HCT116 (cell line): ENCODE data around the gene MED16. TPM values are rescaled to one million over a fixed set of nuclear protein-coding genes. Genes with fewer than 3 reads are reported as not detected.

Experiments used
- ATAC-seq: fragments of 200-7000 bp; cut with Tn5 transposase; 2 replicates; pipeline ENCODE4 v1.9.1; 2020; ENCODE audit warnings: mild to moderate bottlenecking, moderate library complexity
- BruUV-seq: library from RNA; stranded (reverse); fragments of 400-500 nt; replicated peaks from 2 replicates; lab custom pipeline; 2021; lab: Mats Ljungman, UMichigan
- CTCF ChIA-PET: fragments of 300-600 bp; sonication (Branson Sonifier 250); formaldehyde crosslinking; loops from one replicate; lab custom pipeline; 2021; ENCODE audit warnings: antibody characterized with exemption; lab: Charles Lee
- POLR2A ChIA-PET: fragments of 300-600, 350-600 bp; sonication (Branson Sonifier 250); formaldehyde crosslinking; loops from one replicate; lab custom pipeline; 2021; ENCODE audit warnings: antibody characterized with exemption; lab: Charles Lee
- RAD21 ChIA-PET, 2 experiments: fragments of 300-600 bp; sonication (Branson Sonifier 250); formaldehyde crosslinking; loops; one replicate each; lab custom pipeline; 2023; ENCODE audit warnings: low total read pairs in 2 of 2; ENCODE audit not compliant: uncharacterized antibody in 2 of 2, unreplicated experiment in 2 of 2, low non-redundant PET in 1 of 2; lab: Charles Lee
- DNase-seq: peaks from one replicate; pipeline ENCODE4 v3.0.0-alpha.2; 2010; ENCODE audit warnings: low read depth, low spot score
- H2AFZ ChIP-seq: fragments of 200-600 bp; shearing (Covaris generic), sonication (generic); 2 replicates; pipeline ENCODE4 v1.6.1; 2017; ENCODE audit warnings: low read depth, mixed run types, mixed read lengths, antibody characterized with exemption, low read length; ENCODE audit not compliant: poor library complexity, severe bottlenecking
- H3K27ac ChIP-seq: 2 replicates; pipeline ENCODE4 v1.5.1; 2012; ENCODE audit warnings: low read depth, low read length
- H3K27me3 ChIP-seq: fragments of 200-600 bp; sonication (generic); 2 replicates; pipeline ENCODE4 v1.6.1; 2016; ENCODE audit warnings: mixed run types, low read length, mixed read lengths; ENCODE audit not compliant: insufficient read depth
- H3K36me3 ChIP-seq, 2 experiments: fragments of 200-500 bp in 1 of 2; fragments of 200-600 bp in 1 of 2; sonication (Bioruptor generic) in 1 of 2; sonication (generic) in 1 of 2; 2 replicates each; pipeline versions ENCODE4 v1.5.1 to v1.6.1; 2014 to 2016; ENCODE audit warnings: low read length in 2 of 2, inconsistent platforms in 1 of 2, mixed read lengths in 1 of 2, mixed run types in 1 of 2; ENCODE audit not compliant: insufficient read depth in 2 of 2, control insufficient read depth in 1 of 2
- H3K4me1 ChIP-seq, 2 experiments: fragments of 200-600 bp in 1 of 2; sonication (generic) in 1 of 2; 2 replicates each; pipeline versions ENCODE4 v1.5.1 to v1.6.1; 2012 to 2017; ENCODE audit warnings: low read length in 2 of 2, inconsistent platforms in 1 of 2, mild to moderate bottlenecking in 1 of 2, mixed read lengths in 1 of 2, mixed run types in 1 of 2, moderate library complexity in 1 of 2; ENCODE audit not compliant: insufficient read depth in 2 of 2, control insufficient read depth in 1 of 2
- H3K4me2 ChIP-seq: fragments of 200-600 bp; sonication (generic); 2 replicates; pipeline ENCODE4 v1.6.1; 2017; ENCODE audit warnings: mixed run types, low read length, mixed read lengths
- H3K4me3 ChIP-seq, 2 experiments: fragments of 200-600 bp in 1 of 2; sonication (generic) in 1 of 2; replicated peaks in 1 of 2; 2 replicates each; pipeline ENCODE4 v1.5.1; 2011 to 2016; ENCODE audit warnings: low read length in 2 of 2, control low read depth in 1 of 2, low read depth in 1 of 2, mild to moderate bottlenecking in 1 of 2, mixed read lengths in 1 of 2, mixed run types in 1 of 2
- H3K79me2 ChIP-seq: fragments of 200-600 bp; sonication (generic); 2 replicates; pipeline ENCODE4 v1.6.1; 2017; ENCODE audit warnings: mild to moderate bottlenecking, mixed run types, low read length, moderate library complexity, mixed read lengths; ENCODE audit not compliant: insufficient read depth
- H3K9ac ChIP-seq: fragments of 200-600 bp; sonication (generic); 2 replicates; pipeline ENCODE4 v1.6.1; 2016; ENCODE audit warnings: low read length, mixed read lengths
- H3K9me2 ChIP-seq: fragments of 200-600 bp; sonication (generic), shearing (Covaris generic); 2 replicates; pipeline ENCODE4 v1.6.1; 2017; ENCODE audit warnings: mixed run types, mild to moderate bottlenecking, moderate library complexity; ENCODE audit not compliant: insufficient read depth
- H3K9me3 ChIP-seq, 2 experiments: fragments of 200-500 bp in 1 of 2; fragments of 200-600 bp in 1 of 2; sonication (Bioruptor generic) in 1 of 2; sonication (generic) in 1 of 2; 2 replicates each; pipeline ENCODE4 v1.6.1; 2014 to 2017; ENCODE audit warnings: low read length in 2 of 2, mixed read lengths in 2 of 2, inconsistent platforms in 1 of 2, low read depth in 1 of 2, mild to moderate bottlenecking in 1 of 2, mixed run types in 1 of 2, moderate library complexity in 1 of 2; ENCODE audit not compliant: control insufficient read depth in 1 of 2, insufficient read depth in 1 of 2
- H4K20me1 ChIP-seq: fragments of 200-600 bp; sonication (generic), shearing (Covaris generic); 2 replicates; pipeline ENCODE4 v1.6.1; 2017; ENCODE audit warnings: mixed run types, mild to moderate bottlenecking, moderate library complexity; ENCODE audit not compliant: insufficient read depth
- CBX3 ChIP-seq: IDR thresholded peaks from 2 replicates; pipeline ENCODE4 v1.6.1; 2012; ENCODE audit warnings: low read depth
- CTCF ChIP-seq, 3 experiments: fragments of 200-600 bp in 1 of 3; sonication (generic) in 1 of 3; IDR thresholded peaks in 2 of 3; conservative IDR thresholded peaks in 1 of 3; 2 replicates each; pipeline ENCODE4 v1.5.1; 2012 to 2017; ENCODE audit warnings: low read depth in 2 of 3, low read length in 2 of 3, antibody characterized with exemption in 1 of 3, borderline replicate concordance in 1 of 3, control low read depth in 1 of 3, mild to moderate bottlenecking in 1 of 3, mixed read lengths in 1 of 3, mixed run types in 1 of 3, moderate library complexity in 1 of 3; ENCODE audit not compliant: insufficient read depth in 1 of 3
- EGR1 ChIP-seq: IDR thresholded peaks from 2 replicates; pipeline ENCODE4 v1.6.1; 2012; ENCODE audit warnings: low read depth
- ELF1 ChIP-seq: IDR thresholded peaks from 2 replicates; pipeline ENCODE4 v1.6.1; 2012; ENCODE audit warnings: low read depth, borderline replicate concordance
- EZH2phosphoT487 ChIP-seq: fragments of 200-600 bp; IDR thresholded peaks from 2 replicates; pipeline ENCODE4 v1.6.1; 2018; ENCODE audit warnings: antibody characterized with exemption, borderline replicate concordance
- FOSL1 ChIP-seq: IDR thresholded peaks from 2 replicates; pipeline ENCODE4 v1.6.1; 2012; ENCODE audit warnings: low read depth
- JUND ChIP-seq: IDR thresholded peaks from 2 replicates; pipeline ENCODE4 v1.6.1; 2012
- POLR2AphosphoS5 ChIP-seq: IDR thresholded peaks from 2 replicates; pipeline ENCODE4 v1.6.1; 2011; ENCODE audit warnings: mild to moderate bottlenecking, low read depth, low read length, moderate library complexity
- RAD21 ChIP-seq: IDR thresholded peaks from 2 replicates; pipeline ENCODE4 v1.6.1; 2012; ENCODE audit warnings: low read depth, mild to moderate bottlenecking
- REST ChIP-seq: IDR thresholded peaks from 2 replicates; pipeline ENCODE4 v1.6.1; 2012; ENCODE audit warnings: low read depth
- SP1 ChIP-seq: IDR thresholded peaks from 2 replicates; pipeline ENCODE4 v1.6.1; 2012; ENCODE audit warnings: low read depth
- TCF7L2 ChIP-seq: IDR thresholded peaks from 2 replicates; pipeline ENCODE4 v1.7.0; 2011; ENCODE audit warnings: borderline replicate concordance, inconsistent platforms; ENCODE audit not compliant: insufficient read depth, insufficient read length; ENCODE audit errors: extremely low read depth
- YY1 ChIP-seq: IDR thresholded peaks from 2 replicates; pipeline ENCODE4 v1.6.1; 2011; ENCODE audit warnings: low read length, low read depth, moderate library complexity, mild to moderate bottlenecking; ENCODE audit not compliant: insufficient replicate concordance; ENCODE audit errors: extremely low read depth
- ZFX ChIP-seq: fragments of 450-650 bp; IDR thresholded peaks from 2 replicates; pipeline ENCODE4 v1.6.1; 2017
- intact Hi-C: fragments of 100-400 bp; cut with micrococcal nuclease; formaldehyde crosslinking; loops from 2 replicates; pipeline ENCODE4 v1.10.0; 2022
- total RNA-seq: library from RNA; stranded (reverse); gene quantifications from one replicate; pipeline ENCODE4 v1.2.1, GENCODE V29; 2021; ENCODE audit not compliant: unreplicated experiment

The MED16 gene
- total RNA-seq, 1 experiment from 2014 or later: 73.6 TPM

- H4K20me1 ChIP-seq: peaks cover 4% of the 10 kb centered on the region; the same call in 1 of the 2 replicates
- no peaks in the 10 kb centered on the region for H3K27me3 ChIP-seq
- peak overlapping the region; percentile 88 for H3K9ac ChIP-seq
- peak overlapping the region; percentile 76 for H3K4me2 ChIP-seq
- ChIA-PET CTCF (no interaction called here), POLR2A (no interaction called here), RAD21 (no interaction called here)
- no peaks in the 10 kb centered on the region for H3K9me2 ChIP-seq
- no peak overlapping the region for H2AFZ ChIP-seq
- no peaks in the 10 kb centered on the region for H3K36me3 ChIP-seq
- no peaks in the 10 kb centered on the region for H3K9me3 ChIP-seq
- H3K27ac ChIP-seq: peak overlapping the region; percentile 80
- TF ChIP-seq CBX3 (no peak), ELF1 (no peak), ZFX (no peak), FOSL1 (no peak), RAD21 (no peak), EGR1 (no peak), EZH2phosphoT487 (no peak), TCF7L2 (no peak), YY1 (no peak), SP1 (no peak), CTCF (IDR thresholded peaks at IDR 0.05 in 2 of 3, conservative IDR thresholded peaks at IDR 0.05 in 1 of 3; ENCODE audit: borderline replicate concordance in 1 of 3, insufficient read depth in 1 of 3, low read depth in 2 of 3, low read length in 2 of 3) (no peak), POLR2AphosphoS5 (no peak), REST (no peak), JUND (no peak)
- H3K79me2 ChIP-seq: peaks cover 41% of the 10 kb centered on the region
- no peak for DNase-seq
- no TSS peak for BruUV-seq
- peaks cover 31 to 51% of the 10 kb centered on the region in 2 experiments for H3K4me1 ChIP-seq
- intact Hi-C loops: no loop called here
- H3K4me3 ChIP-seq: peak overlapping the region; percentile 78 to 81
- peak; percentile 33 for ATAC-seq
Observed at GRCh38 chr19:912181-913079, 19.4 kb upstream of the MED16 start.
